Heart left ventricle (tissue), 13 donors: Measurements from ENCODE around the gene PCCA.

Experiments
- CTCF ChIP-seq, 12 donors: fragments of 200-600 bp; sonication (generic) in 4 of 12; IDR thresholded peaks; one replicate each; pipeline versions ENCODE4 v1.5.0 to v1.8.0; 2018 to 2022; ENCODE audit warnings: antibody characterized with exemption in 12 of 12, mild to moderate bottlenecking in 5 of 12
- POLR2A ChIP-seq, 2 donors: fragments of 450-650 bp; IDR thresholded peaks; one replicate each; pipeline ENCODE4 v1.6.1; 2017; ENCODE audit warnings: antibody characterized with exemption in 2 of 2, mild to moderate bottlenecking in 2 of 2, moderate library complexity in 2 of 2
- donor health status: ischemic (EF 13 %, LVEDD 7.1; RV severe dilation, severe dysfunction).
- donor health status: DM: no; HTN: yes; CAD: no.
- donor health status: DM: no; HTN: no; CAD: no.
- donor health status: ischemic (EF 25% LVEDD 6.9; RV normal size, moderate dysfunction).
- donor health status: ischemic (EF 25% LVEDD 5.7; RV mildly dilated, moderate dysfunction).
- donor health status: ischemic (EF 35%, LVEDD 5.7; RV mildly dilated, moderate dysfunction).
- donor health status: nonischemic (EF 11% LVEDD 7.7; RV severe dilation, severe dysfunction).
- donor health status: DM: yes; HTN: yes; CAD: no.
- donor health status: PGD.
- donor health status: ischemic (EF 29% LVEDD 5.4; RV normal size, mild dysfunction).
- donor health status: nonischemic (EF 23%, LVEDD 6.1; RV moderate dilation, normal function).

- TF ChIP-seq CTCF (IDR thresholded peaks at IDR 0.05) (no peak), POLR2A (IDR thresholded peaks at IDR 0.05) (no peak)
Measured at GRCh38 chr13:100563779-100564178, 474.9 kb downstream of the PCCA start.
